Limb (tissue), 2 donors: Measurements from ENCODE around the gene CR1L.
"Not testable (repeated sequence)": the region's sequence is repeated elsewhere in the genome, so short reads cannot be mapped to it uniquely, and the experiment has no call there.

Experiments
- DNase-seq, 2 donors: peaks; one replicate each; pipeline ENCODE4 v3.0.0-alpha.2; 2016; ENCODE audit errors: extremely low spot score in 2 of 2

Gene CR1L

DNA sequence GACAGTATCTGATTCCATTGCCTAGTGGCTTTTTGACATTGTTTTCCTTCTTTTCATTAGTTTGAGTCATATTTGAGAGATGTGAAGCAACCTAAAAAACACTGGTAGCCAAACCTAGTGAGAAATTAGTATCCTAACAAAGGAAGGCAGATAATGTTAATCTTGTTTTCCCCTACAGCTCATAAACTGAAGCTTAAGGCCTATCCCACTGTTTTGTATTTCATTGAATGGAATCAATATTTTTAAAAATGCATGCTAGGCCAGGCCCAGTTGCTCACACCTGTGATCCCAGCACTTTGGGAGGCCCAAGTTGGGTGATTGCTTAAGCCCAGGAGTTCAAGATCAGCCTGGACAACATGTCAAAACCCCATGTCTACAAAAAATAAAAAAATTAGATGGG, 1.2 kb downstream of the CR1L start:
- DNase-seq, result no peak

DNA sequence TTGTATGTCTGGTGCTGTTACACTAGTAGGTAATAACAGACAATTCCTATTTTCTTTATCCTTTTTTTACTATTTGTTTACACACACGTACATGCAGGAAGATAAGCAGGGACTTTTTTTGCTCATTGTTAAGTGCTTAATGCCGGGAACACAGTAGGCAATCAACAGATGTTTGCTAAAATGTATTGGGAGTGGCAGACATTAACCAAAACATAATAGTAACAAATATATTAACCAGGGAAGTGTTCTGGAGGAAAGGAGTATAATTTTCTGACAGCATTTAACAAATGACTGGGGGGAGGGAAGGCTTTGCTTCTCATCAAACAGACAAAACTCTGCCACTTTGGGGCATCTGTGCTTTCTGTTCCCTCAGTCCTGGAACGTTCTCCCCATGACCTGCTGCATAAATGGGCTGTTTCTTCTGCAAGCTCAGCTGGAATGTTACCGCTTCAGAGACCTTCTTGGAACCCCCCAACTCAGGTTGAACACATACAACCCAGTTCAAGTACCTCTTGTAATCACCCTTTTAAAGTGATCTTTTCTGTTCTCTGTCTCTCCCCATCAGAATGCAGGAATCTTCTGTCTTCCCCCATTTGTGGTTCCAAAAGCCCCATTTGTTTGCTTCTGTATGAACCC, 2.1 kb downstream of the CR1L start:
- DNase-seq, result no peak

DNA sequence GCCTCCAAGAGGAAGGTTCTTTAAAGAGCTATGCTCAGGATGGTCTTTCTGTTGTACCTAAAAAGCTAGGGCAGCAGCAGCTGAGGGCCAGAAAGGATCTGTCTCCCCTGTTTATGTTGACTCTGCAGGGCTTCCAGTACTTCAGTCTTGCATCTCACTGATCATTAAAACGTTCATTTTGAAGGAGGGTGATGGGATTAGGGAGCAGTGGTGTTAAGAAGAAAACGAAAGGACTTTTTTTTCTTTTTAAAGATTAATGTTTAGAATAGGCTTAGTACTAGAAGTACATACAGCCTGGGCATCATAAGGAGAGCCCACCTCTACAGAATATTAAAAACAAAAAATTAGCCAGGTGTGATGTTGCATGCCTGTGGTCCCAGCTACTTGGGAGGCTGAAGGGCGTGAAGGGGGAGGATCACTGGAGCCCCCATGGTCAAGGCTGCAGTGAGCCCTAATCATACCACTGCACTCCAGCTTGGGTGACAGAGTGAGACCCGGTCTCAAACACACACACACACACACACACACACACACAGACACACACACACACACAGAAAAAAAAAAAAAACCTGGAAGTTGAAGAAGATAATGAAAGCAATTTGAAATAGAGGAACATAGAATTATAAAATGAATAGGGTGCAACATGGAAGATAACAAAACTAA, 2.9 kb downstream of the CR1L start:
- no peak for DNase-seq

DNA sequence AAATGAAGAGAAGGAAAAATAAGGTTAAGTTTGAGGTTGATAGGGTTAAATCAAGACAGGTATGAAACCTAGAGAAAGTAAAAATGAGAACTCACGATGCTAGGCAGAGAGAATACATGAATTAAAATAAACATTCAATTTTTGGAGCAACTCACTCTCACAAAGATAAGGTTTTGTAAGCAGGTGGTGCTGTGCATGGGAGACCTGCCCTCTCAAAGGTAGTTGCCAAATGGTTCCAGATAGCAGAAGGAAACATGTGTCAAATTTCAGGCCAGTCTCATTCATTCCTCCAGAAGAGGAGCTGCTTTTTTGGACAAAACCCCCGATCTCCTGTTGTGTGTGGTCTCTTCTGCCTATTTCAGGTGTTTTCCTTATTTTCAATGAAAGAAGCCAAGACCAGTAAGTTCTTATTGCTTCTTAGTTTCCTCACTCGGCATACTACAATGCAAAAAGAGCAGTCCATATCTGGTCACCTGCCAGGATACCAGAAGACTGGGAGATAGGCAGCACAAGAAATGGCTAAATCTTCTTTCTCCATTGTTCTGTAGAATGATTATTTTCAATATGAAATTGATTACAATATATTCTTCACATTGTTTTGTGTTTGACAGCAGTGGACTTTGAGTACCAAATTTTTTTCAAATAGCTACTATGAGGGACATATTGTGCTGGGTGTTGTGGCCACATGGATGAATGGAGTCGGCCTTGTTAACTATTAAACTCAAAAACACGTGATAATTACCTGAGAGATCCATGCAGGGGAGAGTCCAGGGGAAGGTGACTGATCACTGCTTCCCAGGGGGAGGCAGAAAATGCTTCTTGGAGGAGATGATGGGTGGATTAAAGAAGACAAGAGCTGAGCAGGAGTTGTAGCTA, 3.6 kb downstream of the CR1L start:
- no peak for DNase-seq

DNA sequence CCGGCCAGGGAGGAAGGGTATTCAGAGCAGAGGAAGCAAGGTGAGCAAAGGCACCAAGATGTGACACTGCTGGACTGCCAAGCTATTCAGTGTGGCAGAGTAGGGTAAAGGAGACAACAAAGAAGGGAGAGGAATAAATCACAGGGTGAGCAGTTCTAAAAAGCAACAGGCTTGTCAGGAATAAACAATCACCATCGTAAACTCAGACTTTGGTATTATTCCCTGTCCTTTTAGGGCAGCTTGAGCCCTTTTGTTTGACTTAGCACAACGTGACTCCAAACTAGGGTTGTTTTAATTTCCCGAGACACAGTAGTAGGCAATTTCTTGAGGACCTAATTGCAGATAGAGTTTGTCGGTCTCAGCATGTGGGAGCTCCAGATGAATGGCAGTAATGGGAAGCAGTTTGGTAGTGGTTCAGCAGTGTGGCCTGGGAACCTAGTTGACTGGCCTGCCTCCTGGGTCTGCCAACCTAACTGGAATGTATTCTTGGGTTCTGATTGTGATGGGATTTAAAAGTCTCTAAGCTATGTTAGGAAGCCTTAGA, 4.3 kb downstream of the CR1L start:
- DNase-seq, result no peak

DNA sequence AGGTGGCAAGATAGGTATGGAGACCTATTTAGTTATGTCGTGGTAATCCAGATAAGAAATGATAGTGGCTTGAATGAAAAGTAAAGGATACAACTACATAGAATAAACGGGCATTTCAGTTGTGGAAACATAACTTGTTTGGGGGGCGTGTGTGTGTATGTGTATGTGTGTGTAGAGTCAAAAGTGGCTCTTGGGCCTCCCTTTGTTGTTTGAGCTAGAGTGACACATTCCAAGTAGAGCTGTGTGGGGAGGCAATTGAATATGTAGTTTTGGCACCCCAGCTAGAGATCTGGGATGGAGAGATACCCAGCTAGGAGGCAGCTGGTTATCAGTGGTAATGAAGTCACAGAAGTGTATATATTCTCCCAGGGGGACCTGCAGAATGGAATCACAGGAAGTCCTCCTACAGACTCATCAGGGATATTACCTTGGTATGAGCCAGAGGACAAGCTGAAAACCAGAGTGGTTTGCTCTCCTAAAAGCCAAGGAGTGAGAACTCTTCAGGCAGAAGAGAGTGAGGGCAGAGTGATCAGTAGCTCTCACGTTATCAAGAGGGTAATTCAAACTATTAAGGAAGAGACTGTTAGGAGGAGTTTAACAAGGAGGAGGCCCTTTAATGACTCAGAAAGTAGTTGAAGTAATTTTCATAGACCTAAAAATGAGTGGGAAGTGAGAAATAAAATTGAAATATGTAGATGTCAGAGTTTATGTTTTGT, 5.1 kb downstream of the CR1L start:
- DNase-seq, result no peak

DNA sequence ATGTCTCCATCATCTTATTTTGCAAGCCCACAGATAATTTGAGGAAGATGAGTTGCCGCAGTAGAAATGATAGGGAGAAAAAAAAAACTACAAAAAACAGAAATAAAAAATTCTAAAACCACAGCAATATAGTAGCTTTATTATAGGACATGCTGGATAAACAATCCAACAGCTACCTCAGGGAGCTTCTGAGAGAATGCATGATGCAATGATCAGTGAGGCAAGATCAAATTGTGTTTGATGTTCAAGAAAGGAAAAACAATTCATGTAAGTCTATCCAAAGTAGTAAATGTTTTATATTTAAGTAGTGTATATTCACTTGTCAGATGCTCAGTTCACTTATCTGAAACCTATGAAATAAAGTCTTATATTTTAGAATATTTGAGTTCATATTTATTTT, 6.7 kb downstream of the CR1L start:
- no peak for DNase-seq

DNA sequence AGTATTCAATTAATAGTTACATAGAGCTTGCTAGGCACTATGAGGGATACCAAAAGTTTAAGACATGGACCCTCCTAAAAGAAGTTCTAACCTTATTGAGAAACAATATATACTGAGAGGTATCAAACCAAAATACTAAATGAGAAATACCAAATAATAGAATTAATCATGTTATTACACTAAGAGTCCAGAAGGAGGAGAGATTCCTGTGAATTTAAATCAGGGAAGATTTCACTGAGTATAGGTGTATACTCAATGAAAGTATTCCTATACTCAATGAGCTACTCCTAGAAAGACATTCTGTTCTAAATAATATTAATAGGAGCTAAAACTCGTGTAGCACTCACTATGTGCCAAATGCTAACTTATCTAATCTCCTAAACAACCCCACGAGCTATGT, 9.4 kb downstream of the CR1L start:
- DNase-seq, result no peak

DNA sequence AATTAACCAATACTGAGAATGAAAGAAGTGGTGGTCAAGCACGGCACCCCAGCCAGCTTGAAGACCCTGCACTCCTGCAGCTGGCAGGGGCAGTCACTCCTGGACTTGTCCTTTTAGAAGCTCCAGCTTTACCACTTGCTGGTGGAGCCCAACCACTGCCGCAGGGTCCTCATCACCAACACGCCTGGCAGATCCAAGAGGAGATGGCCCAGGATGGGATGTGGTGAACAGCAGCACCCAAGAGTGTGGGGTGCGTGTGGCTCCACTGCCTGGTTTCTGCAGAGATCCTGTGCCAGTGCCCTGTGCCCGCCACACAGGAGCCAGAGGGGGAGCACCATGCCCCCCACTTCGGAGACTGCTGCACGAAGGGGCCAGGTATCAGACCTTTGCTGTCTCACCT, 13.5 kb downstream of the CR1L start:
- DNase-seq, result no peak

DNA sequence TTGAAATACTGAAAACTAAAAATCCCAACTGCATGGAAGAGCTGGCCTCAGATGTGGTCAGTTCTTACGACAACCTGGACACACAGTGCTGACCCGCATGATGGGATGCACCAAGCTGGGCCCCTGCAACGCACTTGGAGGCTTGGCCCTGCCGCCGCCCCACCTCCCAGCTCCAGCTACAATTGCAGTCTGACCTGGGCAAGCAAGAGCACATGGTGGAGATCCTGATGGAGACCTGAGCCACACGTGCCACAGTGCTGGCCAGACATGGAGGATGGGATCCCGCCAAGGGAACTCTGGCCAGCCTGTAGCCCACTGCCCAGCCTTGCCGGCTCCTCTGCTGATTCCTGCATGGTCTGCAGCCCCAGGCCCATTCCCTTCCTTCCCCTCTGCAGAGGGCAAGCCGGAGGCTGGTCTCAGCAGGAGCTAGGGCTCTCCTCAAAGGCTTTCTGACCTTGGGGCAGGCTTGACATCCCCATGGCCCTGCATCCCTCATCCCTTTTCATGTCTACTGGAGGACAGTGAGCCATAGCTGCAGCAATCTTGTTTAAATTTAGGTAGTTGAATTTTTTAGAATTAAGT, 14.1 kb downstream of the CR1L start:
- no peak for DNase-seq

DNA sequence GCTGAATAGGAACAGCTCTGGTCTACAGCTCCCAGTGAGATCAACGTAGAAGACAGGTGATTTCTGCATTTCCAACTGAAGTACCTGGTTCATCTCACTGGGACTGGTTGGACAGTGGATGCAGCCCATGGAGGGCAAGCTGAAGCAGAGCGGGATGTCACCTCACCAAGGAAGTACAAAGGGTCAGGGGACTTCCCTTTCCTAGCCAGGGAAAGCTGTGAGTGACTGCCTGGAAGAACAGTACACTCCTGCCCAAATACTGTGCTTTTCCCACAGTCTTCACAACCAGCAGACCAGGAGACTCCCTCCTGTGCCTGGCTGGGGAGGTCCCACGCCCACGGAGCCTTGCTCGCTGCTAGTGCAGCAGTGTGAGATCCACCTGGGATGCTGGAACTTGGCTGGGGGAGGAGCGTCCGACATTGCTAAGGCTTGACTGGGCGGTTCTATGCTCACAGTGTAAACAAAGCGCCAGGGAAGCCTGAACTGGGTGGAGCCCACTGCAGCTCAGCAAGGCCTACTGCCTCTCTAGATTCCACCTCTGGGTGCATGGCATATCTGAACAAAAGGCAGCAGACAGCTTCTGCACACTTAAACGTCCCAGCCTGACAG, 14.7 kb downstream of the CR1L start:
- no peak for DNase-seq

DNA sequence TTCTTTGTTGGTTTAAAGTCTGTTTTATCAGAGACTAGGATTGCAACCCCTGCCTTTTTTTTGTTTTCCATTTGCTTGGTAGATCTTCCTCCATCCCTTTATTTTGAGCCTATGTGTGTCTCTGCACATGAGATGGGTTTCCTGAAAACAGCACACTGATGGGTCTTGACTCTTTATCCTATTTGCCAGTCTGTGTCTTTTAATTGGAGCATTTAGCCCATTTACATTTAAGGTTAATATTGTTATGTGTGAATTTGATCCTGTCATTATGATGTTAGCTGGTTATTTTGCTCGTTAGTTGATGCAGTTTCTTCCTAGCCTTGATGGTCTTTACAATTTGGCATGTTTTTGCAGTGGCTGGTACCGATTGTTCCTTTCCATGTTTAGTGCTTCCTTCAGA, 16.5 kb downstream of the CR1L start:
- DNase-seq, result not testable (repeated sequence)

DNA sequence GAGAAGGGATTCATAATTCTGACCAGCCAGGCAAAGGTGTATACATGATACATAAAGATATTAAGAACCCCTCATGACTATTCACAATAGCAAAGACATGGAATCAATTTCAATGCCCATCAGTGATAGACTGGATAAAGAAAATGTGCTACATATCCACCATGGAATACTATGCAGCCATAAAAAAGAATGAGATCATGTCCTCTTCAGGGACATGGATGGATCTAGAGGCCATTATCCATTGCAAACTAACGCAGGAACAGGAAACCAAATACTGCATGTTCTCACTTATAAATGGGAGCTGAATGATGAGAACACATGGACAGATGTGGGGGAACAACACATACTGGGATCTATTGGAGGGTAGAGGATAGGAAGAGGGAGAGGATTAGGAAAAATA, 21.4 kb downstream of the CR1L start:
- DNase-seq, result no peak

DNA sequence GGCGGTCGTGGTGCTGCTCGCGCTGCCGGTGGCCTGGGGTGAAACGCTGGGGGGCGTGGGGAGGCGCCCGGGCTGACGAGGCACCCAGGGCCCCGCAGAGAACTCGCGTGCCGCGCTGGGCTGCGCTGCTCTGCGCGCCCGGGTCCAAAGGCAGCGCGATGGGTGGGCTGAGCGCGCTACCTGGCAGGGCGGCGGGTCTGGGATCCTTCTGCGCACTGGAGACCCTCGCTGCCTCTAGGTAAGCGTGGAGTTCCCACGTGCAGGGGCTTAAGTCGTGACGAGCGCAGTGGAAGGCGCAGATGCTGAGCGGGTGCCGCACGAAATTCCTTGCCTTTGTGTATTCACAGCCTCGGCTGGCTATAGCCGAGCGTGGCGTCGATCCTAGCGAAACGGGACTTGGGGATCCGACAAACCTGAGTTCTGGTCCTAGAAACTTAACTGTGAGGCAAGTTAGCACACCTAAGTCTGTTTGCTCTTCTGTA, 24.6 kb downstream of the CR1L start:
- no peak for DNase-seq

DNA sequence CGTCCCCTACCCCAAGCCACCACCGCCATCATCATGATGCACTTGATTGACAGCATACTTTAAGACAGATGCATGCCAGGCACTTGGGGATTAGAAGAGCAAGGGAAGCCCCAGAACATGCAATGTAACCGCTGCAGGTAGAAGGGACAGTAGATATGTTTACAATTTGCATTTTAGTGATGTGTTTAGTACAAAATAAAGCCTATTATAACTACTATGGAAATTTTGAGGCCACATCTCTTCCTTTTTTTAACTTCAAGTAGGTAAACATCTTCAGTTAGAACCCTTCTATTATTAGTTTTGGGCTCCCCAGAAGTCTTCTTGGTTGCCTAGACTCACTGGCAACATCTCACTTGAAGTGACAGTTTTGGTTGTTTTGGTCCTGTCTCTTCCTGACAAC, 25.3 kb downstream of the CR1L start:
- DNase-seq, result no peak

DNA sequence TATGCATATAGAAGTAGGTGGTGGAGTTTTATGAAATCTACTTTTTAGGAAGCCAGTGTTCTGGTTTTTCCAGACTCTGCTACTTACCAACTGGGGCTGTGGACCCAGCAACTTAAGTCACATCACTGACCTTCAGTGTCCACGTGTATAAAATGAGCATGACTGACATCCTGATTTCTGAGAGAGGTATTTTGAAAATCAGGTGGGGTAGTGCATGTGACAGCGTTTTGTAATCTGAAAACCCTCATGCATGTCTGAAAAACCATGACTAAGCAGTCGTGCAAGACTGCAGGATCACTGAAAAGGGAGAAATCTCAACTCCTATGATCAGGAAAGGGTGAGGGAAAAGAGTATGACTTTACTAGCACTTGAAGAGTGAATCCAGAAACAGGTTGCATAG, 26.1 kb downstream of the CR1L start:
- DNase-seq, result no peak

DNA sequence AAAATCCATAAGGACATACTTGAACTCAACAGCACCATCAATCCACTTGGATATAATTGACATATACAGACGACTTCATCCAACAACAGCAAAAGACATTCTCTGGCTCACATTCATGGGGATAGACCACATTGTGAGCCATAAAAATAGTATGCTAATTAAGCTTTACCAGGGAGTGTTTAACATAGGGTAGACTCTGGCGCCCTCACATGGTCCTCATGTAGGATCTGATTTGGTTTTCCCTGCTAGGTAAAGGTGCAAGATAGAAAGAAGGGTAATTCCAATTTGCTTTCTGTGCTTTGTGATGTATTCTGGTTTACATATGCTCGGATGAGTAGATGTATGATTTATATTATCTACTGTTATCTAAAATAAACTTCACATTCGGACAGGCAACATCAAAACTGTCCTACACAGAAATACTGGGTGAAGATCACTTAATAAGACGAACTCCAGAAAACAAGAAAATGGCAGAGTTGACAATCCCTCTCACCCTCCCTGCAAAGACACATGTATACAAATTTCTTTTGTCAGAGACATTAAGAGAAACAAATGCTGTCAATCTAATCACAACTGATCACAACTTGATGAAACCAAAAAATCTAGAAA, 27.7 kb downstream of the CR1L start:
- DNase-seq, result no peak

DNA sequence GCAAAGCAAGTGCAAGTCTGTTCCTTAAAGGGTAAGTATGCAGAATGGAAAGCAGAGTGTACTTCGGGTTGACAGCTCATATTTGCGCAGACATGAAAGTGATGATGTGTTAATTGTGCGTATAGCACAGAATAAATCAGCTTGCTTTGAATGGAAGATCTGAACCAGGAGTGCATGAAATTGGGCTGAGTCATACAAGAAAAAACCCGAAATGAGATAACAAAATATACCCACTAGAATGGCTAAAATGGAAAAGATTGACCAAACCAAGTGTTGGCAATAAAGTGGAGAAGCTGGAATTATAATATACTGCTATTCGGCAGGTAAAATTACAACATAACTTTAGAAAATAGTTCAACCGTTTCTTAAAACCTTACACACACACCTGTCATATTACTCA, 28.5 kb downstream of the CR1L start:
- DNase-seq, result no peak

DNA sequence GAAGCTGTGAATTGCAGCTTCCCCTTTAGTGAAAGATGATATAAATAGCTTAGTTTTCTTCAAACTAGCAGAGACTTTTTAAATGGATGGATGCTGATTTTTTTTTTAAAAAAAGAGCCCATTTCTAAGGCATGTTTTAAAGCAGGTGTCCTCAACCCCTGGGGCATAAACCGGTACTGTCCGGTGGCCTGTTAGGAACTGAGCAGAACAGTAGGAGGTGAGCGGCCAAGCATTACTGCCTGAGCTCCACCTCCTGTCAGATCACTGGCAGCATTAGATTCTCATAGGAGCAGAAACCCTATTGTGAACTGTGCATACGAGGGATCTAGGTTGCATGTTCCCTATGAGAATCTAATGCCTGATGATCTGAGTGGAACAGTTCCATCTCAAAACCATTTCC, 31.2 kb downstream of the CR1L start:
- DNase-seq, result no peak
